ENCODE measurements around the gene PIBF1.
"Not testable (repeated sequence)": the region's sequence is repeated elsewhere in the genome, so short reads cannot be mapped to it uniquely, and the experiment has no call there.

PIBF1 gene, protein sequence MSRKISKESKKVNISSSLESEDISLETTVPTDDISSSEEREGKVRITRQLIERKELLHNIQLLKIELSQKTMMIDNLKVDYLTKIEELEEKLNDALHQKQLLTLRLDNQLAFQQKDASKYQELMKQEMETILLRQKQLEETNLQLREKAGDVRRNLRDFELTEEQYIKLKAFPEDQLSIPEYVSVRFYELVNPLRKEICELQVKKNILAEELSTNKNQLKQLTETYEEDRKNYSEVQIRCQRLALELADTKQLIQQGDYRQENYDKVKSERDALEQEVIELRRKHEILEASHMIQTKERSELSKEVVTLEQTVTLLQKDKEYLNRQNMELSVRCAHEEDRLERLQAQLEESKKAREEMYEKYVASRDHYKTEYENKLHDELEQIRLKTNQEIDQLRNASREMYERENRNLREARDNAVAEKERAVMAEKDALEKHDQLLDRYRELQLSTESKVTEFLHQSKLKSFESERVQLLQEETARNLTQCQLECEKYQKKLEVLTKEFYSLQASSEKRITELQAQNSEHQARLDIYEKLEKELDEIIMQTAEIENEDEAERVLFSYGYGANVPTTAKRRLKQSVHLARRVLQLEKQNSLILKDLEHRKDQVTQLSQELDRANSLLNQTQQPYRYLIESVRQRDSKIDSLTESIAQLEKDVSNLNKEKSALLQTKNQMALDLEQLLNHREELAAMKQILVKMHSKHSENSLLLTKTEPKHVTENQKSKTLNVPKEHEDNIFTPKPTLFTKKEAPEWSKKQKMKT

DNA sequence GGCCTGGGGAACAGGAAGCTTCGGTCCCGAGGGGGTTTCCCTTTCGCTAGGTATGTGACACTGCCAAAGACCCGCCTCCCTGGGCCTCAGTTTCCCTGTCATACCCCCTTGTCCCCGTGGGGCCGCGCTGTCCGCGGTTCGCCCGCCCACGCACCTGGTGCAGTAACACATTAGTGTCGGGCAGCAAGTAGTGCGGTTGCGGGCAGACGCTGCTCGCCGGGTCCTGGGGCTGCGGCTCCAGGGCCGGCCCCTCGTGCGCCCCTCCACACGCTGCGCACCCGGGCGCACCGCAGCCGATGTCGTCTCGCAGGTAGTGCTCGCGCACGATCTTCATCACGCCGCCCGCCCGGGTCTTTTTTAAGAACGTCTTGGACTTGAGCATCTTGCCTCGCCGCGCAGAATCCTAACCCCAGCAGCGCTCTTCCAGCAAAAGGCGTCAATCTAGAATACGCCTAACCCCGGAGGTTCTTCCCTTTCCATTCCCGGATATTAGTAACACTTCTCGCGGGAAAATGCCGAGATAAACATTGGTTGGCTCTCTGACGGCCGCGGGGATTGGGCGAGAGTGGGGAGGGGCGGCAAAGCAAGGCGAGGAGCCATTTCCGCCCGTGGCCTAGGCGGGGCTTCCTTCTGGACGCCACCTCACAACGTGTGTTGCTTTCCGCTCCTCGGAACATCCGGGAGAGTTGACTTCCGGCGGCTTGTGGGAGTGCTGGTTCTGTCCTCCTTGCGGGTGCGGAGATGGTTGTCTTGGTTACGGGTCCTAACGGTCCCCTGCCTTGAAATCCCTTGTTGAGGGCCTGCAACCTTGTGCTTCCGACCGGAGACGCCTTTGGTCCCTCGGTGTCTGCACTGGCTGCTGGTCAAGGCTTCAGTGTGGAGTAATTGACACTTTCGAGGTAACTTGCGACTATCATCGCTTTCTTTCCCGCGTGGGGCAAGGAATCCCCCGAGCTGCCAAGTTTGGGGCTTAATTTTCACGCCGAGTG lies at the start of gene PIBF1, which contains the start of gene DIS3:
Gene PIBF1, plus strand, starts transcription at position 683 of the 989 bp plus-strand sequence. CDS start 1,337 bp downstream, outside the sequence.
Gene DIS3, minus strand, starts transcription at position 450 of the 989 bp plus-strand sequence. Its CDS starts 68 bp downstream, at position 382.
- peak; percentile 82 to 86 (median 86) for DNase-seq (ENCODE audit: low read depth in 3 of 3, low spot score in 1 of 3)

- DNase-seq (ENCODE audit: low read depth in 3 of 3, low spot score in 1 of 3) = no peak
Measured at GRCh38 chr13:72737033-72737432, 44.9 kb upstream of the PIBF1 start.

DNA sequence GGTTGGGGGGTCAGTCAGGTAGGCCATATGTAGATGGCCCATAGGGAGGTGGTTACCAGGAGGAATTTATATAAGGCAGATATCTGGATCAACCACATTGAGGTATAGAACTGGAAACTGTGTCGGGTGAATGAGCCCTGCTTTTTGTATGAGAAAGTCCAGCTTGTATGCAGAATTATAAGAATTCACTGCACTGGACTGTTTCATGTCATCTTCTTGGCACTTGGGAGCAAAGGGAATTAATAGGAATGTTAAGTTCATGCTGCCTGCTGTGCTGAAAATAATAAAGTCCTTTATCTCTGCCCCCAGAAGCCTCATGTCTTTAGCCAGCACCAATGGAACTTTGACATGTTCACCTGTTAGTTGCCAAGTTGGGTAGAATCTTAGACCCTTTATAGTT lies 41.9 kb upstream of the PIBF1 start:
- no peak for DNase-seq (ENCODE audit: low read depth in 3 of 3, low spot score in 1 of 3)

GRCh38 chr13:72745260-72745659 lies 36.7 kb upstream of the PIBF1 start:
- DNase-seq (ENCODE audit: low read depth in 3 of 3, low spot score in 1 of 3) = no peak

DNA sequence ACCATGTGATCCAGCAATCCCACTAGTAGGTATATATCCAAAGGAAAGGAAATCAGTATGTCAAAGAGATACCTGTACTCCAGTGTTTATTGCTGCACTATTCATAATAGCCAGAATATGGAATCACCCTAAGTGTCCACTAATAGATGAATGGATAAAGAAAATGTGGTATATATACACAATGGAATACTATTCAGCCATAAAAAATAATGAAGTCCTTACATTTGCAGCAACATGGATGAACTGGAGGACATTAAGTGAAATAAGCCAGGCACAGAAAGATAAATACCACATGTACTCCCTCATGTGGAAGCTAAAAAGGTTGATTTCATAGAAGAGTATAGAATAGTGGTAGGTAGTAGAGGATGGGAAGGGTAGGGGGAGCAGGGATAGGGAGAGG lies 30.7 kb upstream of the PIBF1 start:
- DNase-seq (ENCODE audit: low read depth in 3 of 3, low spot score in 1 of 3) = no peak

DNA sequence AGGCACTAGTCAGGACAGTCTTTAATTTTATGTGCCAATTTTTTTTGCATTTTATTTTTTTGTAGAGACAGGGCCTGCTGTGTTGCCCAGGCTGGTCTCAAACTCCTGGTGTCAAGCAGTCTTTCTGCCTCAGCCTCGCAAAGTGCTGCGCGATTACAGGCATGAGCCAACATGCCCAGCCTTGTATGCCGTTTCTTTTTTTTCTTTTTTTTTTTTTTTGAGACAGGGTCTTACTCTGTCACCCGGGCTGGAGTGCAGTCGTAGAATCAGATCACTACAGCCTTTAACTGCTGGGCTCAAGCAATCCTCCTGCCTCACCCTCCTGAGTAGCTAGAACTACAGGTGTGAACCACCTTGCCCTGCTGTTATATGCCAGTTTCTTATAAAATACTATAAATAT lies 27.8 kb upstream of the PIBF1 start:
- no peak for DNase-seq (ENCODE audit: low read depth in 3 of 3, low spot score in 1 of 3)

GRCh38 chr13:72757792-72758535 lies 24.0 kb upstream of the PIBF1 start:
- no peak for DNase-seq (ENCODE audit: low read depth in 3 of 3, low spot score in 1 of 3)

DNA sequence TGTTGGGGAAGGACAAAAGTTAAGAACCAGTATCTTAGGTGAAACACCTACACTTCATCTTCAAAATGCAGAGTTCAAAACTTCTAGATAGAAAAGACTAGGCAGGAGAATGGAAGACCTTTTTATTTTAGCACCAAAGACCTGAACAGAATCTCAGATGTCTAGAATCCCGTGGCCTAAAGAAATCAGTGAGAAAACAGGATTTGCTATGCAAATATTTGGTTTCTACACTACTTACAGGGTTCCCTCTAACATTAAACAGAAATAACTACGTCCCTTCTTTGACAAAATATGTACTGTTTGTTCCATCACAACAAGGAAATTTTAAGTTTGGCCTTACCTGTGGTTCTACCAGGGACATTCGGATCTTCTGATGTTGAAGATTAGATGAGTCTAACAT lies 21.7 kb upstream of the PIBF1 start:
- no peak for DNase-seq (ENCODE audit: low read depth in 3 of 3, low spot score in 1 of 3)

GRCh38 chr13:72763411-72763810 lies 18.5 kb upstream of the PIBF1 start:
- DNase-seq (ENCODE audit: low read depth in 3 of 3, low spot score in 1 of 3) = no peak

DNA sequence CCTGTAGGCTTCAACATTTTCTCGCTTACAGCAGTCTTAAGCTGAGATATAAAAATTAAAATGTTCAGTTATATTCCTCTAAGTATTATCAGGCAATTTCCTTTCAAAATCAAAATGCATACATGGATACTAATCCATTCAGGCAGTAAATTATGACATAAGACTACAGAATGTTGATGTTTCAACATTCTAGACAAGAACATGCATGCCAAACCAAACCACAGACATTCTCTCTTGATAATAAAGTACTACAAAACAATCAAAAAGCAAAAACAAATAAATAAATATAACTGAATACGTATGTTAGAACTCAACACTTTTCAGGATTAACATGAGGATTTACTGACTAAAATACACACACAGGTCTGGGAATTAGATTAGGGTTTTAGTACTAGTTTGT lies 7.9 kb upstream of the PIBF1 start:
- no peak for DNase-seq (ENCODE audit: low read depth in 3 of 3, low spot score in 1 of 3)

DNA sequence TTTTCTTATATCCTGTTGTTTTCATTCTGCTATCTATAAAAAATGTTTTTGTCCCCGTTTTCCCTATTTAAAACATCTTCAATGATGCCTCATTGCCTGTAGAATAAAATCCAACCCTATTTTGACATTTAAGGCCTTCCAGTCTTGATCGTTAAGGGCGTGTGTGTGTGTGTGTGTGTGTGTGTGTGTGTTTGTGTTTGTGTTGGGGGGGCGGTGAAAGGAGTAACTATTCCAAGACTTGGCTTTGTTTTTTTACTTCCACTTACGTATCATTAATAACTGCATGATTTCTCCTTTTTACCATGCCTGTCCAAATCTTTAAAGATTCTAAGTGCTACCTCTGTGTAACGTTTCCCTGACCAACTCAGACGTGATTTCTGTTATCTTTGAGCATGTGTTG lies 784 bp downstream of the PIBF1 start:
- DNase-seq (ENCODE audit: low read depth in 3 of 3, low spot score in 1 of 3) = no peak

GRCh38 chr13:72784679-72785078 lies 2.7 kb downstream of the PIBF1 start:
- DNase-seq (ENCODE audit: low read depth in 3 of 3, low spot score in 1 of 3) = not testable (repeated sequence)

GRCh38 chr13:72788831-72789230 lies 6.9 kb downstream of the PIBF1 start:
- no peak for DNase-seq (ENCODE audit: low read depth in 3 of 3, low spot score in 1 of 3)

GRCh38 chr13:72792640-72793039 lies 10.7 kb downstream of the PIBF1 start:
- DNase-seq (ENCODE audit: low read depth in 3 of 3, low spot score in 1 of 3) = no peak

- DNase-seq (ENCODE audit: low read depth in 3 of 3, low spot score in 1 of 3) = no peak
Measured at GRCh38 chr13:72798817-72799216, 16.9 kb downstream of the PIBF1 start.

DNA sequence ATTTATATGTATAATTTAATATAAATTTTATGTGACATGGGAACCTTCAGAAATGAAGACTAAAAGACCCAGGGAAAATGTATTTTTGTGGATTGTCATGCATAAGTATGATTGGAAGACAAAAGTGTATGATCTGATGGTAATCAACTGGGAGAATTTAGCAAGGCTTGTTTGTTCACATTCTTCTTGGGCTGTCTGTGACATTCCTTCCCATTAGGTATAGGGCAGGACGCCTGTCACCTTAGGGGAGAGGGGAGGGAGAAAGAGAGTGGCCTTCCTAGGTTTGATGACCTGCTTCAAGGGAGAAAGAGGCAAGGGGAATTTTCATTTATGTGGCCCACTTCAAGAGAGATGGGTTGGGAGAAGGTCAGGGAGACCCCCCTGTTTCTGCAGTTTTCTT lies 22.4 kb downstream of the PIBF1 start:
- no peak for DNase-seq (ENCODE audit: low read depth in 3 of 3, low spot score in 1 of 3)

DNA sequence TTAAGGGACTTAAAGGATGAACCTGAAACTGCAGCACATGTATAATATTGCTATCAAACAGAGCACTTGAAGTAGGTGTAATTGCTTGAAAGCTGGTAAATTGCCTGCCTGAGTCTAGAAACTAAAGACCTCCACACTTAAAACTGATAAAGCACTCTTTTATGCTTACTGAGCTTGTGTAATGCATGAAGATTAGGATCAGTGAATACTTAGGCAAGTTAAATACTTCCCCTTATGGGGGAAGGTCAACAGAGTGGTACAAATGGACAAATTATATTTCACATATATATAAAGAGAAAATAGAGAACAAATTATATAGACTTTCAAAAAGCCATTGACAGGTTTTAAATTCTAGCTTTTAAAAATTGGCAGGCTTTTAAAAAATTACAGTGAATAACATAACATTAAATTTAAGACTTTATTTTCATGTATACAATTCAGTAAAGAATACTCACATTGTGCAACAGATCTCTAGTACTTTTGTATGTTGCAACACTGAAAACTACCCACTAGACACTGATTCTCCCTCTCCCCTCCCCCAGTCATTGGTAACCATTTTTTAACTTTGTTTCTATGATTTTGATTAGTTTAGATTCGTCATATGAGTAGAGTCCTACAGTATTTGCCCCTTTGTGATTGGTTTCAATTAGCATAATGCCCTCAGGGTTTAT lies 23.9 kb downstream of the PIBF1 start:
- DNase-seq (ENCODE audit: low read depth in 3 of 3, low spot score in 1 of 3) = no peak

- not testable (repeated sequence) for DNase-seq (ENCODE audit: low read depth in 3 of 3, low spot score in 1 of 3)
Measured at GRCh38 chr13:72806514-72806913, 24.6 kb downstream of the PIBF1 start.

DNA sequence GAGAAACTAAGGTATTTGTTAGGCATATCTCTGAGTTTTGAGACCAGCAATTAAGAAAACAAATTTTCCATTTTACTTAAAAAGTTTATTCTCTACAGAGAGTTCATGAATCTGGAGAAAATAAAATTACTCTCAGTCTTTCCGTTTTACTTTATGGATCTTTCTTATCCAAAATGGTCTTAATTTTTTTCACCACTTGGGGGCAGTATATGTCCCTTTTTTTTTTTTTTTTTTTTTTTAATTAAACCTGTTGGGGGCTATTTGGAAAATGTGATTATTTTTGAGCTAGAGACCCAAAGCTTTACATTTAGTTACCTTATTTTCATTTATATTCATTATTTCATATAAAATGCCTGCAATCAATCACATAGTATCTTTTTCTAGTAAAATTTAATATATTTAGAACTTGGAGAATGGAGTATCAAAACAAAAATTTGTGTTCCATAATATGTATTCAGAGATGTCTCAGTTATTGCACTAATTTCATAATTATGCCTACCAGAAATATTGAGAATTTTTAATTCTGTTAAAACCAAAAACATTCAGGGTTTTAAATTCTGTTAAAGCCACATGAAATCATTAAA lies 27.1 kb downstream of the PIBF1 start:
- no peak for DNase-seq (ENCODE audit: low read depth in 3 of 3, low spot score in 1 of 3)
